HEK293 (cell line): ENCODE measurements around the gene NOS1AP.
A peak's percentile ranks its signal among the peaks of the same experiment; 100 is the strongest.
"Not testable (repeated sequence)": the region's sequence is repeated elsewhere in the genome, so short reads cannot be mapped to it uniquely, and the experiment has no call there.

Source experiments
- CTCF ChIA-PET: fragments of 350-600 bp; formaldehyde crosslinking; extraction: SDS; loops from one replicate; lab custom pipeline; 2021; ENCODE audit warnings: antibody characterized with exemption; lab: Yijun Ruan, JAX
- POLR2A ChIA-PET: fragments of 300-600 bp; formaldehyde crosslinking; extraction: SDS; loops from one replicate; lab custom pipeline; 2020; ENCODE audit warnings: antibody characterized with exemption, inconsistent platforms; lab: Yijun Ruan, JAX
- H3K27ac ChIP-seq: fragments of 200-500 bp; sonication (Bioruptor generic); 2 replicates; pipeline ENCODE4 v1.5.1; 2014; ENCODE audit warnings: low read depth, low read length, control low read depth, inconsistent platforms; ENCODE audit errors: extremely low read depth
- H3K36me3 ChIP-seq, 2 experiments: fragments of 200-500 bp in 1 of 2; sonication (Bioruptor generic) in 1 of 2; 1 replicate in 1 of 2; 2 replicates in 1 of 2; pipeline ENCODE4 v1.5.1; 2014 to 2017; ENCODE audit warnings: inconsistent platforms in 2 of 2, low read length in 2 of 2; ENCODE audit not compliant: control insufficient read depth in 2 of 2, insufficient read depth in 1 of 2
- H3K4me1 ChIP-seq: fragments of 200-500 bp; sonication (Bioruptor generic); 2 replicates; pipeline ENCODE4 v1.5.1; 2014; ENCODE audit warnings: mild to moderate bottlenecking, low read length, inconsistent platforms; ENCODE audit not compliant: control insufficient read depth, insufficient read depth
- H3K4me3 ChIP-seq: 2 replicates; pipeline ENCODE4 v1.5.1; 2011; ENCODE audit warnings: low read depth, mild to moderate bottlenecking, control low read depth, low read length, moderate library complexity
- H3K9me3 ChIP-seq: fragments of 200-500 bp; sonication (Bioruptor generic); 2 replicates; pipeline ENCODE4 v1.5.1; 2014; ENCODE audit warnings: low read depth, low read length, inconsistent platforms; ENCODE audit not compliant: control insufficient read depth, insufficient read depth
- ATF2 ChIP-seq: fragments of 450-650 bp; formaldehyde crosslinking; IDR thresholded peaks from 2 replicates; pipeline ENCODE4 v1.5.1; 2016; ENCODE audit warnings: missing biosample characterization, missing genetic modification characterization, low read depth
- GLI4 ChIP-seq: fragments of 450-650 bp; formaldehyde crosslinking; IDR thresholded peaks from 2 replicates; pipeline ENCODE4 v1.5.1; 2016; ENCODE audit warnings: missing biosample characterization, missing genetic modification characterization
- GLIS1 ChIP-seq: fragments of 450-650 bp; formaldehyde crosslinking; IDR thresholded peaks from 2 replicates; pipeline ENCODE4 v1.5.1; 2016; ENCODE audit warnings: missing biosample characterization, missing genetic modification characterization
- HOXC10 ChIP-seq: sonication (generic); formaldehyde crosslinking; IDR thresholded peaks from 2 replicates; pipeline ENCODE4 v1.8.1; 2023; ENCODE audit warnings: mild to moderate bottlenecking, missing genetic modification reagents
- MEIS1 ChIP-seq: sonication (generic); formaldehyde crosslinking; IDR thresholded peaks from 2 replicates; pipeline ENCODE4 v1.8.1; 2022; ENCODE audit warnings: missing genetic modification reagents, mild to moderate bottlenecking, borderline replicate concordance
- PRDM2 ChIP-seq: fragments of 450-650 bp; formaldehyde crosslinking; IDR thresholded peaks from 2 replicates; pipeline ENCODE4 v1.5.1; 2016; ENCODE audit warnings: missing biosample characterization, missing genetic modification characterization, borderline replicate concordance
- ZBTB7A ChIP-seq: fragments of 450-650 bp; formaldehyde crosslinking; IDR thresholded peaks from 2 replicates; pipeline ENCODE4 v1.5.1; 2016; ENCODE audit warnings: low read depth, missing biosample characterization, missing genetic modification characterization
- ZFHX2 ChIP-seq: fragments of 450-650 bp; formaldehyde crosslinking; conservative IDR thresholded peaks from 2 replicates; pipeline ENCODE4 v1.5.1; 2016; ENCODE audit warnings: missing biosample characterization, missing genetic modification characterization
- ZNF114 ChIP-seq: fragments of 450-650 bp; formaldehyde crosslinking; IDR thresholded peaks from 2 replicates; pipeline ENCODE4 v1.5.0; 2017; ENCODE audit warnings: missing biosample characterization, missing genetic modification characterization
- ZNF146 ChIP-seq: fragments of 450-650 bp; formaldehyde crosslinking; IDR thresholded peaks from 2 replicates; pipeline ENCODE4 v1.5.1; 2016; ENCODE audit warnings: missing biosample characterization, missing genetic modification characterization
- ZNF211 ChIP-seq: fragments of 450-650 bp; formaldehyde crosslinking; IDR thresholded peaks from 2 replicates; pipeline ENCODE4 v1.5.1; 2016; ENCODE audit warnings: low read depth, missing biosample characterization, missing genetic modification characterization
- ZNF280D ChIP-seq: fragments of 450-650 bp; formaldehyde crosslinking; IDR thresholded peaks from 2 replicates; pipeline ENCODE4 v1.5.1; 2016; ENCODE audit warnings: missing biosample characterization, missing genetic modification characterization
- ZNF391 ChIP-seq: fragments of 450-650 bp; formaldehyde crosslinking; IDR thresholded peaks from 2 replicates; pipeline ENCODE4 v1.5.1; 2016; ENCODE audit warnings: low read depth, missing biosample characterization, missing genetic modification characterization, borderline replicate concordance
- ZNF580 ChIP-seq: fragments of 450-650 bp; formaldehyde crosslinking; IDR thresholded peaks from 2 replicates; pipeline ENCODE4 v1.5.1; 2016; ENCODE audit warnings: missing biosample characterization, missing genetic modification characterization
- ZNF600 ChIP-seq: fragments of 450-650 bp; formaldehyde crosslinking; IDR thresholded peaks from 2 replicates; pipeline ENCODE4 v1.5.1; 2016; ENCODE audit warnings: missing biosample characterization, missing genetic modification characterization
- ZNF626 ChIP-seq: fragments of 450-650 bp; sonication (Bioruptor Pico); formaldehyde crosslinking; IDR thresholded peaks from 2 replicates; pipeline ENCODE4 v1.5.1; 2018; ENCODE audit warnings: missing biosample characterization, missing genetic modification characterization, inconsistent platforms
- ZNF692 ChIP-seq: fragments of 450-650 bp; formaldehyde crosslinking; IDR thresholded peaks from 2 replicates; pipeline ENCODE4 v1.5.1; 2016; ENCODE audit warnings: missing biosample characterization, missing genetic modification characterization
- ZNF747 ChIP-seq: fragments of 450-650 bp; formaldehyde crosslinking; IDR thresholded peaks from 2 replicates; pipeline ENCODE4 v1.5.1; 2016; ENCODE audit warnings: missing biosample characterization, missing genetic modification characterization
- ZSCAN30 ChIP-seq: fragments of 450-650 bp; IDR thresholded peaks from 2 replicates; pipeline ENCODE4 v1.5.1; 2018; ENCODE audit warnings: missing biosample characterization, mild to moderate bottlenecking, missing genetic modification characterization, moderate library complexity

NOS1AP gene

GRCh38 chr1:162053949-162054348 lies 15.5 kb upstream of the NOS1AP start:
- H3K4me1 ChIP-seq, H3K4me3 ChIP-seq, H3K9me3 ChIP-seq, H3K36me3 ChIP-seq, CTCF ChIA-PET, H3K27ac ChIP-seq, POLR2A ChIA-PET: not testable (repeated sequence)
- TF ChIP-seq ZNF146 (tag by site-specific recombination) (peak; percentile 98), ZNF280D (0 out of 2 replicates have a peak, but pooled peaks have one; percentile 21), ZNF580 (tag by site-specific recombination) (peak; percentile 67; the same call in 1 of the 2 replicates)

GRCh38 chr1:162055062-162055461 lies 14.4 kb upstream of the NOS1AP start:
- H3K4me1 ChIP-seq: no peaks in the 10 kb centered on the region
- TF ChIP-seq ZNF600 (tag by site-specific recombination) (0 out of 2 replicates have a peak, but pooled peaks have one; percentile 26), GLIS1 (tag by site-specific recombination) (peak; percentile 78), ZFHX2 (no peak)
- H3K9me3 ChIP-seq: no peaks in the 10 kb centered on the region
- H3K4me3 ChIP-seq: no peak overlapping the region
- H3K27ac ChIP-seq: no peak overlapping the region
- ChIA-PET POLR2A (no interaction called here), CTCF (interaction anchor here (1.6 to 2.0 kb wide), 2 partner anchors 211 to 335 kb away, joined by 3 to 27 read pairs; no protein-coding TSS in a partner anchor)
- no peaks in the 10 kb centered on the region for H3K36me3 ChIP-seq

- CTCF ChIA-PET: interaction anchor here (0.5 to 2.0 kb wide), 43 partner anchors 8 to 774 kb away, joined by 3 to 53 read pairs (median 4); no protein-coding TSS in a partner anchor
- no peak overlapping the region for H3K27ac ChIP-seq
- H3K9me3 ChIP-seq: no peaks in the 10 kb centered on the region
- no peaks in the 10 kb centered on the region for H3K4me1 ChIP-seq
- H3K4me3 ChIP-seq: no peak overlapping the region
- POLR2A ChIA-PET: no interaction called here
- no peaks in the 10 kb centered on the region for H3K36me3 ChIP-seq
- TF ChIP-seq PRDM2 (tag by site-specific recombination) (no peak), ZNF747 (tag by site-specific recombination) (no peak), GLI4 (tag by site-specific recombination) (no peak), ZNF580 (tag by site-specific recombination) (no peak), ZNF211 (tag by site-specific recombination) (no peak), ATF2 (tag by site-specific recombination) (no peak), ZNF626 (tag by site-specific recombination) (no peak), HOXC10 (CRISPR knock-in tag) (no peak), ZNF391 (tag by site-specific recombination) (no peak), ZBTB7A (no peak), MEIS1 (CRISPR knock-in tag) (no peak), ZNF114 (tag by site-specific recombination) (no peak), ZSCAN30 (peak; percentile 100), ZNF692 (tag by site-specific recombination) (no peak)
Observed at GRCh38 chr1:162056043-162056442, 13.4 kb upstream of the NOS1AP start.
